ENCODE measurements around the gene KNTC1.

Gene KNTC1

DNA sequence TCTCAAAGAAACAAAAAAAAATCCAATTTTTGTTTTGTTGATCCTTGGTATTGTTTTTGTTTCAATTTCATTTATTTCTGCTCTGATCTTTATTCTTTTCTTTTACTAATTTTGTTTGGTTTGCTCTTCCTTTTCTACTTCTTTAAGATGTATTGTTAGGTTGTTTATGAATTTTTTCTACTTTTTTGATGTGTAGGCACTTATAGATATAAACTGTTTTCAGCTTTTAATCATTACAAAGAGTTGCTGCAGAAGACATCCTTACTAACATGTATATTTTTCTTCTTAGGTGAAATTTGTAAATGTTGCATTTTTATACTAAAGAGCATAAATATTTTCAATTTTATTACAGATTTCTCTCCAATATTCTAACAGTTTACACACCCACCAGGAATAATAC lies 69.8 kb downstream of the KNTC1 start:
- Histone ChIP-seq H3K27me3 (no peaks in the 10 kb centered on the region), H3K4me3 (ENCODE audit: low read depth in 1 of 2, low read length in 1 of 2) (no peak overlapping the region), H3K4me1 (ENCODE audit: control insufficient read depth in 1 of 2, insufficient read depth in 1 of 2, low read depth in 1 of 2, low read length in 1 of 2) (no peaks in the 10 kb centered on the region), H3K9me3 (no peaks in the 10 kb centered on the region), H3K36me3 (peaks cover 54% of the 10 kb centered on the region), H3K27ac (no peak overlapping the region)
- TF ChIP-seq, protein P1, sequence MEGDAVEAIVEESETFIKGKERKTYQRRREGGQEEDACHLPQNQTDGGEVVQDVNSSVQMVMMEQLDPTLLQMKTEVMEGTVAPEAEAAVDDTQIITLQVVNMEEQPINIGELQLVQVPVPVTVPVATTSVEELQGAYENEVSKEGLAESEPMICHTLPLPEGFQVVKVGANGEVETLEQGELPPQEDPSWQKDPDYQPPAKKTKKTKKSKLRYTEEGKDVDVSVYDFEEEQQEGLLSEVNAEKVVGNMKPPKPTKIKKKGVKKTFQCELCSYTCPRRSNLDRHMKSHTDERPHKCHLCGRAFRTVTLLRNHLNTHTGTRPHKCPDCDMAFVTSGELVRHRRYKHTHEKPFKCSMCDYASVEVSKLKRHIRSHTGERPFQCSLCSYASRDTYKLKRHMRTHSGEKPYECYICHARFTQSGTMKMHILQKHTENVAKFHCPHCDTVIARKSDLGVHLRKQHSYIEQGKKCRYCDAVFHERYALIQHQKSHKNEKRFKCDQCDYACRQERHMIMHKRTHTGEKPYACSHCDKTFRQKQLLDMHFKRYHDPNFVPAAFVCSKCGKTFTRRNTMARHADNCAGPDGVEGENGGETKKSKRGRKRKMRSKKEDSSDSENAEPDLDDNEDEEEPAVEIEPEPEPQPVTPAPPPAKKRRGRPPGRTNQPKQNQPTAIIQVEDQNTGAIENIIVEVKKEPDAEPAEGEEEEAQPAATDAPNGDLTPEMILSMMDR (IDR thresholded peaks at IDR 0.05): no peak

DNA sequence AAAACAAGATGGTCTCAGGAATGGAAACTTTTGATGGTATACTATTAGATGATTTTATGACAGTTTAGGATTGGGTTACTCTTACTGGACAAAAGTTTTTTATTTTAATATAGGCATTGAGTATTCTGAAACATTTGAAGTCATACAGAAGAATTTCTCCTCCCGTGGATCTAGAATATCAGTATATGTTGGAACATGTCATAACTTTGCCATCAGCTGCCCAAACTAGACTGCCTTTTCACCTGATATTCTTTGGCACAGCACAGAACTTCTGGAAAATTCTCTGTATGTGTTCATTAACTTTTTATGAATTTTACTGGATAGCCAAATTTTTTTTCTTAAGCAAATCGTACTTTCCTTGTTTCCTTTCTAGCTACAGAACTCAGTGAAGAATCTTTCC lies 75.4 kb downstream of the KNTC1 start:
- TF ChIP-seq, protein P1 (IDR thresholded peaks at IDR 0.05): no peak
- H3K9me3 ChIP-seq: no peaks in the 10 kb centered on the region
- H3K27me3 ChIP-seq: no peaks in the 10 kb centered on the region
- H3K36me3 ChIP-seq: peaks cover 37% of the 10 kb centered on the region
- H3K4me3 ChIP-seq (ENCODE audit: low read depth in 1 of 2, low read length in 1 of 2): no peak overlapping the region
- no peak overlapping the region for H3K27ac ChIP-seq
- no peaks in the 10 kb centered on the region for H3K4me1 ChIP-seq (ENCODE audit: control insufficient read depth in 1 of 2, insufficient read depth in 1 of 2, low read depth in 1 of 2, low read length in 1 of 2)

DNA sequence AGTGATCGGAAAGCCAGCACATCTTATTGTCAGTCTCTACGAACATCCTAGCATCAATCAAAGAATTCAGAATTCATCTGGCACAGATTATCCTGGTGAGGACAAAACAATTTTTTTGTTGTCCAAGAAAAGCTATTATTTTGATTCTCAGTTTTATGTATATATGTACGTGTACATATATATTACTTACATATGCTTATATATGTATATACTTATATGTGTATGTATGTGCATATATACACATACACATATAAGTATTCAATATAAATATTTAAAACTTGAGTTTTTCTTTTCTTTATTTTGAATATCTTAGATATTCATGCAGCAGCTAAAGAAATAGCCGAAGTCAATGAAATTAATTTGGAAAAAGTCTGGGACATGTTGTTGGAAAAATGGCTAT lies 77.9 kb downstream of the KNTC1 start:
- TF ChIP-seq, protein P1 (IDR thresholded peaks at IDR 0.05): no peak
- no peaks in the 10 kb centered on the region for H3K4me1 ChIP-seq (ENCODE audit: control insufficient read depth in 1 of 2, insufficient read depth in 1 of 2, low read depth in 1 of 2, low read length in 1 of 2)
- no peak overlapping the region for H3K4me3 ChIP-seq (ENCODE audit: low read depth in 1 of 2, low read length in 1 of 2)
- H3K9me3 ChIP-seq: no peaks in the 10 kb centered on the region
- H3K27ac ChIP-seq: no peak overlapping the region
- H3K36me3 ChIP-seq: peaks cover 44% of the 10 kb centered on the region
- H3K27me3 ChIP-seq: no peaks in the 10 kb centered on the region

DNA sequence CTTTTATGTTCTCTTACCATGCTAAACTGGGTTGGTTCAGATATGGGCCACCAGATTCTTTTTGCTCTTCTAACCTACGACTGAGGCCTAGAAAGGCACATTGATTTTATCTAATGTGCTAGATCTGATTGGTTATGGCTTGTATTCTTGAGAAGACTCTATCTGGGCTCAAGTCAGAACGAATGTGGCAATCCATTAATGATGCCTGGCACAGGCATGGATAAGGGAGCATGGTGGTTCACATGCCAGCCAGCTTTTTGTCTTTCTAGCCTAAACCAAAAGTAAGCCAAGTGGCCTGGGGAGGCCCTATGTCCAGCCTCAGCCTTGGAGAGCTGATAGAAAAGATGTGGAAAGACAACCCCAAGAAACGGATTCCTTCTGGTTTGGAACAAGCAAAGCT lies 82.7 kb downstream of the KNTC1 start:
- TF ChIP-seq, protein P1 (IDR thresholded peaks at IDR 0.05): no peak
- H3K9me3 ChIP-seq: no peaks in the 10 kb centered on the region
- H3K4me3 ChIP-seq (ENCODE audit: low read depth in 1 of 2, low read length in 1 of 2): no peak overlapping the region
- peaks cover 76% of the 10 kb centered on the region for H3K36me3 ChIP-seq
- no peak overlapping the region for H3K27ac ChIP-seq
- no peaks in the 10 kb centered on the region for H3K27me3 ChIP-seq
- no peaks in the 10 kb centered on the region for H3K4me1 ChIP-seq (ENCODE audit: control insufficient read depth in 1 of 2, insufficient read depth in 1 of 2, low read depth in 1 of 2, low read length in 1 of 2)

DNA sequence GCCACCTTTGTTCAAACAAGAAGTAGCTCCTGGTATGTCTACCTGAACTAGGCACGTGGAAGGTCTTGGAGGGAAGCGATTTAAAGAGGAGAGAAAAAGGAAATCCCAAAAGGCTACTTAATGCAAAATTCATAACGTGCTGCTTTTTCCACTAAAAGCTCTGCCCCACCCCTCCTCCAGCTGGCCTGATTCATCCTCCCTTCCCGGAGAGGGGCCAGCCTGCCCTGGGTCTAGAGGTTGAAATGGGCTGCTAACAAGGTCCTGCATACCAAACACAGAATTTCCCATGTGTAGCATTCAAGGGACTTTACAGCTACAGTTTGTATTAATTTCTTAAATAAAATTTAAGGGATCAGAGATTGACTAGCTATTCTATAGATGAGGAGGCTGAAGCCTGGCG lies 83.2 kb downstream of the KNTC1 start:
- no peaks in the 10 kb centered on the region for H3K9me3 ChIP-seq
- peaks cover 71% of the 10 kb centered on the region for H3K36me3 ChIP-seq
- H3K27me3 ChIP-seq: no peaks in the 10 kb centered on the region
- TF ChIP-seq, protein P1 (IDR thresholded peaks at IDR 0.05): no peak
- H3K4me1 ChIP-seq (ENCODE audit: control insufficient read depth in 1 of 2, insufficient read depth in 1 of 2, low read depth in 1 of 2, low read length in 1 of 2): no peaks in the 10 kb centered on the region
- no peak overlapping the region for H3K27ac ChIP-seq
- no peak overlapping the region for H3K4me3 ChIP-seq (ENCODE audit: low read depth in 1 of 2, low read length in 1 of 2)

DNA sequence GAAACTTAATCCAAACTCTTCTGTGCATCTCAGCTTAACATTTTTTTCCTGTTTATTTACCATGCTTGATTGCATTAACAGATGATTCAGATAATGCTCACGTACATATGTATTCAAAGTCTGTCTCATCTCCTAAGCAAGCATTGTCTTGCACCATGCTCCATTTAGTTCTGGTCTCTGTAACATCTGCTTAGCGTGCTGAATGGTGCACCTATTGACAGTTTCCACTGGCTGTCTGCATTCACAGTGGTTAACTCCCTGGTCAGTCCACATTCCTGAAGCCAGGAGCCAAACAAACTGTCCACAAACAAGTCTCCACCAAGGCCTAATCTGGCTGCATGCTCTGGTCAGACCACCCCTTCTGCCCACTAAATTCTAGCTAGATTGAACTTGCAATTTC lies 83.9 kb downstream of the KNTC1 start:
- Histone ChIP-seq H3K4me1 (ENCODE audit: control insufficient read depth in 1 of 2, insufficient read depth in 1 of 2, low read depth in 1 of 2, low read length in 1 of 2) (no peaks in the 10 kb centered on the region), H3K27me3 (no peaks in the 10 kb centered on the region), H3K4me3 (ENCODE audit: low read depth in 1 of 2, low read length in 1 of 2) (no peak overlapping the region), H3K27ac (no peak overlapping the region), H3K36me3 (peaks cover 70% of the 10 kb centered on the region), H3K9me3 (no peaks in the 10 kb centered on the region)
- TF ChIP-seq, protein P1 (IDR thresholded peaks at IDR 0.05): no peak

Measured in neutrophil (primary cell).